ENCODE measurements around the gene TBC1D30. TPM values are rescaled to one million over a fixed set of nuclear protein-coding genes. Genes with fewer than 3 reads are reported as not detected.
A peak's percentile ranks its signal among the peaks of the same experiment; 100 is the strongest.

Gene TBC1D30
- total RNA-seq, 1 donor from 2014 or later = 14.8 TPM

DNA sequence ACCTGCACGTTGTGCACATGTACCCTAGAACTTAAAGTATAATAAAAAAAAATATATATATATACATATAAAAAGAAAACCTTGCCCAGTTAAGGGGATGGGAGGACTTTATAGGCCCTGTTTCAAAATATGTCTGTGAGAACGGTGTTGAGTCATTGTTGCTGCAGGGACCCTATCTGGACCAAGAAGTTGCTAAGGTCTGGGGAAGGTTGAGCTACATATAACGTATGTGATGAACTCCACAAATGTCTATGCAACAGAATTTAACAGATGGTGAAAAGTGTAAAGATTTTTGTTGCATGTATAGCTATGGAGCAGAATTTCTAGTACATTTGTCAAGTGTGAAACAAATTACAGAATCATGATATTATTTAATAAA is 59.7 kb downstream of the TBC1D30 start:
- intact Hi-C loops (cut with DNase I) = no loop called here
- no peak overlapping the region for H3K27ac ChIP-seq
- ATAC-seq (no peak), DNase-seq (no peak)
- TF ChIP-seq, protein P1, sequence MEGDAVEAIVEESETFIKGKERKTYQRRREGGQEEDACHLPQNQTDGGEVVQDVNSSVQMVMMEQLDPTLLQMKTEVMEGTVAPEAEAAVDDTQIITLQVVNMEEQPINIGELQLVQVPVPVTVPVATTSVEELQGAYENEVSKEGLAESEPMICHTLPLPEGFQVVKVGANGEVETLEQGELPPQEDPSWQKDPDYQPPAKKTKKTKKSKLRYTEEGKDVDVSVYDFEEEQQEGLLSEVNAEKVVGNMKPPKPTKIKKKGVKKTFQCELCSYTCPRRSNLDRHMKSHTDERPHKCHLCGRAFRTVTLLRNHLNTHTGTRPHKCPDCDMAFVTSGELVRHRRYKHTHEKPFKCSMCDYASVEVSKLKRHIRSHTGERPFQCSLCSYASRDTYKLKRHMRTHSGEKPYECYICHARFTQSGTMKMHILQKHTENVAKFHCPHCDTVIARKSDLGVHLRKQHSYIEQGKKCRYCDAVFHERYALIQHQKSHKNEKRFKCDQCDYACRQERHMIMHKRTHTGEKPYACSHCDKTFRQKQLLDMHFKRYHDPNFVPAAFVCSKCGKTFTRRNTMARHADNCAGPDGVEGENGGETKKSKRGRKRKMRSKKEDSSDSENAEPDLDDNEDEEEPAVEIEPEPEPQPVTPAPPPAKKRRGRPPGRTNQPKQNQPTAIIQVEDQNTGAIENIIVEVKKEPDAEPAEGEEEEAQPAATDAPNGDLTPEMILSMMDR (IDR thresholded peaks at IDR 0.05) = no peak
- H3K4me3 ChIP-seq = no peak overlapping the region
- H3K9me3 ChIP-seq = no peaks in the 10 kb centered on the region
- no peaks in the 10 kb centered on the region for H3K4me1 ChIP-seq
- H3K36me3 ChIP-seq = no peaks in the 10 kb centered on the region
- H3K27me3 ChIP-seq = no peaks in the 10 kb centered on the region

DNA sequence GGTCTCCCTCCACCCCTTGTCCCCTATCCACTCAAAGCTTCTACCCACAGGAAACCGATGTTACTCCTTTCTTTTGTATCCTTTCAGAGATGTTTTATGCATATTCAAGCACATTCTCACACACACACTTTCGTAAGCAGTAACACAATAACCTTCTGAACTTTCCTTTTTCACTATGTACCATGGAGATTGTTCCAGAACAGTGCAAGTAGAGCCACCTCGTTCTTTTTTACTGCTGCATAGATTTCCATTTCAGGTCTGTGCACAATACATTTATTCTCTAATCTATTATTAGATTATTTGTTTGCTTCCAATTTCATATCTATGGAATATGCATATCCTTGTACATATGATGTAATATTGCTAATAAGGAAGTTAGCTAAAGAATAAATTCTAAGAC is 60.3 kb downstream of the TBC1D30 start:
- intact Hi-C loops (cut with DNase I) = no loop called here

DNA sequence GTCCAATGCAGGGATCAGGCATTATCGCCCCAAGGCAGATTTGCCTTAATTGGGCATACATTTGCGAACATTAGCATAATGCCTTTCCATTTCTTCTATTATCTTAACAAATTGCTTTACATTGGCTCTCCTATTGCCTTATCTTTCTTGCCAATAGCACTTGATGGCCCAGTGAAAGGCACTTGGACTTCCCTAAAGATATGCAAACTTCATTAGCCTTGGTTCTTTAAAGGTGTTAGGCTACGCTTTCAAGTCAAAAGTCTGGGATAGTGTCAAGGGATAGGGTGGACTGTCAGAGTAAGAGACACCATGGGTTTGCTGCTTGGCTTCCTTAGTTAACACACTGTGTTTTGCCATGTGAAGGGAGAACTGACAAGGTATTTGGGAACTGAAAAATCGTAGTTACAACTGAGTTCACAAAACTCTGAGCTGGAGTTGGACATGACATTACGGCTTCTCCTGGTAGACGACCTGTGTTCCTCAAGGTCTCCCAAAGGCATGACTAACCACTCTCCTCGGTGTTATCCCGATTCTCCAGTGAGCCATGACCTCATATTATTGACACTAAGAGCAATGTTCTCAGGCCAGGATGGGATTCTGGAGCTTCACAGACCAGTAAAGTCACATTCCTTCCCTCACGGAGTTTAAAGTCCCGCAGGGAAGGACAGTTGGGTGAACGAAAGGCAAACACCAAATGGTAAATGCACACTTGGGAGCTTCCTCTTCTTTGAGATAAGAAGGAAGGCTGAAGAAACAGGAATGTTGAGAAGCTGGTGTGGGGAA is 65.2 kb downstream of the TBC1D30 start:
- ATAC-seq (peak; percentile 22), DNase-seq (no peak)
- intact Hi-C loops (cut with DNase I) = loop anchor here (10.0 kb wide), 2 partner anchors 235 to 335 kb away; partner anchors contain the start of gene WIF1
- Histone ChIP-seq H3K4me3 (no peak overlapping the region), H3K36me3 (no peaks in the 10 kb centered on the region), H3K4me1 (peaks cover 3% of the 10 kb centered on the region), H3K27me3 (no peaks in the 10 kb centered on the region), H3K27ac (no peak overlapping the region), H3K9me3 (no peaks in the 10 kb centered on the region)
- TF ChIP-seq, protein P1 (IDR thresholded peaks at IDR 0.05) = no peak

More for the DNA sequence above, 60.3 kb downstream of the TBC1D30 start:
- Histone ChIP-seq H3K27ac (no peak overlapping the region), H3K4me1 (no peaks in the 10 kb centered on the region), H3K36me3 (no peaks in the 10 kb centered on the region), H3K4me3 (no peak overlapping the region), H3K27me3 (no peaks in the 10 kb centered on the region), H3K9me3 (no peaks in the 10 kb centered on the region)
- no peak for DNase-seq
- TF ChIP-seq, protein P1 (IDR thresholded peaks at IDR 0.05) = no peak
- ATAC-seq = no peak

DNA sequence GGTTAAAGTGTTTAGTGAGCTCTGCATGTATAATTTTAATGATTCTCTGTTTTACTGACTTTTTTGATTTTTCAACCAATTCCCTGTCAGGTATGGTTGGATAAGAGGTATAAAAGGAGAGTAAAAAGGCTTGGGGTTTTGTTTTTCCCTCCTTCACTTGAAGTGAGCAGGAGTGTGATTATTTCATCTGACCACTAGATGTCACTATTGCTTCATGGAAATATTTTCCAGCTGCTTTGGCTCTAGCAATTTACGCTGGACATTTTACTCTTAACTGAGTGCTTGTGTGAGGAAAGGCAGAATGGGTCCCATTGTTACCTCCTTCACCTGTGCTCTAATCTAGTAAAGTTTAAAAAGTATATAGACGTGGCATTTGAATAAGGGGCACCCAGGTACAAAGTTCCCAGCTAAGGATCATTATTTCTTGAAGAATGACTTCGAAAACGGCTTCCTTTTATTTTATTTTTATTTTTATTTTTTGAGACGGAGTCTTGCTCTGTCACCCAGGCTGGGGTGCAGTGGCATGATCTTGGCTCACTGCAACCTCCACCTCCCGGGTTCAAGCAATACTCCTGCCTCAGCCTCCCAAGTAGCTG is 66.5 kb downstream of the TBC1D30 start:
- TF ChIP-seq, protein P1 (IDR thresholded peaks at IDR 0.05) = peak; percentile 79
- H3K9me3 ChIP-seq = no peaks in the 10 kb centered on the region
- no peaks in the 10 kb centered on the region for H3K36me3 ChIP-seq
- no peaks in the 10 kb centered on the region for H3K27me3 ChIP-seq
- no peak overlapping the region for H3K27ac ChIP-seq
- intact Hi-C loops (cut with DNase I) = loop anchor here (10.0 kb wide), 2 partner anchors 234 to 334 kb away; partner anchors contain the start of gene WIF1
- H3K4me1 ChIP-seq = peaks cover 3% of the 10 kb centered on the region
- DNase-seq (no peak), ATAC-seq (peak; percentile 90)
- no peak overlapping the region for H3K4me3 ChIP-seq

DNA sequence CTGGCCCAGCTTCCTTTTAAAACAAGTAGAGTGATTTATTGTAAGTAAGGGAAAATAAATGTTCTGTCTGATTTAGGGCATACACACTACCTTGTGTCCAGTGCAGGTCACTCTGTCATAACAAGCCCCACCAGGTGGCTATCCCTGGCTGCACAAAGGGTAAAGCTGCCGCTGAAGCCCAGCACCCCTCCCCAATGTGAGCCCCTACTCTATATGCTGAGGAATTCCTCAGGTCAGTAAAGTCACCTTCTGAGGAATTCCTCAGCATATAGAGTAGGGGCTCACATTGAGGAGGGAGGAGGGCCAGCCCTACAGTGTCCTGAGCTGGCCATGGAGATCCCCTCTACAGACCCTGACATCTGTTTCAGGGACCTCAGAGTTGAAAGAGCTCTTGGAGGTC is 67.2 kb downstream of the TBC1D30 start:
- intact Hi-C loops (cut with DNase I) = loop anchor here (10.0 kb wide), 2 partner anchors 233 to 333 kb away; partner anchors contain the start of gene WIF1
- Histone ChIP-seq H3K4me1 (peaks cover 3% of the 10 kb centered on the region), H3K27ac (no peak overlapping the region), H3K27me3 (no peaks in the 10 kb centered on the region), H3K36me3 (no peaks in the 10 kb centered on the region), H3K4me3 (no peak overlapping the region), H3K9me3 (no peaks in the 10 kb centered on the region)
- ATAC-seq (peak; percentile 15), DNase-seq (no peak)
- TF ChIP-seq, protein P1 (IDR thresholded peaks at IDR 0.05) = no peak
